Stimulated activated naive CD8-positive, alpha-beta T cell treated with anti-CD3 and anti-CD28 coated beads, Interleukin-15, Interleukin-2, amounts not matched to agents 100 ng/mL and 50 ng/mL, for 24 hours (primary cell): ENCODE data around the gene SHC4.

ENCODE experiments used
- H3K27ac Mint-ChIP-seq: one replicate; pipeline ENCODE4 v1.8.0; 2021; ENCODE audit warnings: mild to moderate bottlenecking, mixed read lengths
- H3K27me3 Mint-ChIP-seq: one replicate; pipeline ENCODE4 v1.8.0; 2021; ENCODE audit warnings: mixed read lengths
- H3K36me3 Mint-ChIP-seq: one replicate; pipeline ENCODE4 v1.8.0; 2021; ENCODE audit warnings: low read depth, mixed read lengths
- H3K4me1 Mint-ChIP-seq: one replicate; pipeline ENCODE4 v1.8.0; 2021; ENCODE audit warnings: low read depth, mixed read lengths
- H3K4me3 Mint-ChIP-seq: one replicate; pipeline ENCODE4 v1.8.0; 2021; ENCODE audit warnings: mild to moderate bottlenecking, mixed read lengths
- H3K9me3 Mint-ChIP-seq: one replicate; pipeline ENCODE4 v1.8.0; 2021; ENCODE audit warnings: mixed read lengths

The SHC4 gene

GRCh38 chr15:48954538-48954937, 9.2 kb downstream of the SHC4 start:
- Mint-ChIP-seq H3K27me3 (peaks cover 20% of the 10 kb centered on the region), H3K36me3 (peaks cover 4% of the 10 kb centered on the region), H3K4me3 (no peak overlapping the region), H3K4me1 (no peaks in the 10 kb centered on the region), H3K27ac (no peak overlapping the region), H3K9me3 (no peaks in the 10 kb centered on the region)

- H3K27ac Mint-ChIP-seq: no peak overlapping the region
These were observed 16.9 kb downstream of the SHC4 start for GRCh38 chr15:48946840-48947187.

GRCh38 chr15:48946074-48946839, 17.5 kb downstream of the SHC4 start:
- Mint-ChIP-seq H3K4me3 (no peak overlapping the region), H3K36me3 (no peaks in the 10 kb centered on the region), H3K9me3 (no peaks in the 10 kb centered on the region), H3K27me3 (peaks cover 30% of the 10 kb centered on the region), H3K27ac (peak overlapping the region; percentile 67), H3K4me1 (peaks cover 30% of the 10 kb centered on the region)

More at GRCh38 chr15:48946840-48947187, 16.9 kb downstream of the SHC4 start:
- Mint-ChIP-seq H3K4me3 (no peak overlapping the region), H3K9me3 (no peaks in the 10 kb centered on the region), H3K36me3 (no peaks in the 10 kb centered on the region), H3K4me1 (peaks cover 25% of the 10 kb centered on the region), H3K27me3 (peaks cover 30% of the 10 kb centered on the region)

DNA sequence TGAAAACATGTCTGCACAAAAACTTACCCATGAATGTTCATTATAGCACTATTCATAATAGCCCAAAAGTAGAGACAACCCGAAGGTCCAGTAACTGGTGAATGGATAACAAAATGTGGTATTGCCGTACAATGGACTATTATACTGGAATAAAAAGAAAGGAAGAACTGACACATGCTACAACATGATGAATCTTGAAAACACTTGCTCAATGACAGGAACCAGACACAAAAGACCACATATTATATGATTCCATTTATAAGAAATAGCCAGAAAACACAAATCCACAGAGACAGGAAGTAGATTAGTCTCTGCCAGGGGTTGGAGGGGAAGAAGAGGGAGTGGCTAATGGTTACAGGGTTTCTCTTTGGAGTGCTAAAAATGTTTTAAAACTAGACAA, 18.3 kb downstream of the SHC4 start:
- Mint-ChIP-seq H3K27ac (peak overlapping the region; percentile 78), H3K27me3 (peaks cover 38% of the 10 kb centered on the region), H3K36me3 (no peaks in the 10 kb centered on the region), H3K4me1 (peaks cover 39% of the 10 kb centered on the region), H3K9me3 (peaks cover 4% of the 10 kb centered on the region), H3K4me3 (no peak overlapping the region)

DNA sequence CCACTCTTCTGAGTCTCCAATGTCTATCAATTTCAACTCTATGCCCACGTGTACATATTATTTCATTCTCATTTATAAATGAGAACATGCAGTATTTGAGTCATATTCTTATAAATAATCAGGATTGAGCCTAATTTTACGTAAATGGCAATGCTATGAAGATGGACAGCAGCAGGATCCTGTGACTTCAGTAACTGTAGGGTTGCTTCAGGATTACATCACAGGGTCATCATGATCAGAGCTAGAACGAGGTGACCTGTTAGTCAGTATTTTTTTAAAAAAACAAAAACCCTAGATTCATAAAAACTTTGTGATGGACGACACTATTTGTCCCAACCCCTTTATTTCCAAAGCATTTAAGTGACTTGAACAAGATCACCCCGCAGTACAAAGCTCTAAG, 21.8 kb downstream of the SHC4 start:
- Mint-ChIP-seq H3K4me1 (peaks cover 58% of the 10 kb centered on the region), H3K27ac (no peak overlapping the region), H3K27me3 (peaks cover 44% of the 10 kb centered on the region), H3K4me3 (no peak overlapping the region), H3K9me3 (peaks cover 4% of the 10 kb centered on the region), H3K36me3 (no peaks in the 10 kb centered on the region)

DNA sequence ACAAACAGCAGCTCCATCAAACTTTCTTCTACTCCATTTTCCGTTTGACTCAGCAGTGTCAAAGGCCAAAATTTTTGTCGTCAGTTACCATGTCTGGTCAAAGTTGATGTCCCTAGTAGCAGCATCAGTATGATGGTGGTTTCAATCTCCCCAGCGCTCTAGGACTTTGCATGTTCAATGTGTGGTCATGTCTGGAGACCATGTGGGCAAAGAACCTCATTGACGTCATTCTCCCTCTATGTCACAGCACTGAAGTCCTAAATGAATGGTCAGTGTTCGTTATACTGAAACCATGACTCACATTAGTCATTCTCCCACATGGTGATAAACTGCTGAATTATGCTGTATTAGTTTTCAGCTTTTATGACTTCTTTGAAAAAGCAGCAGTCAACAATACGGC, 23.2 kb downstream of the SHC4 start:
- Mint-ChIP-seq H3K27ac (peak overlapping the region; percentile 29), H3K4me1 (peaks cover 48% of the 10 kb centered on the region), H3K27me3 (peaks cover 58% of the 10 kb centered on the region), H3K9me3 (peaks cover 4% of the 10 kb centered on the region), H3K4me3 (no peak overlapping the region), H3K36me3 (no peaks in the 10 kb centered on the region)

DNA sequence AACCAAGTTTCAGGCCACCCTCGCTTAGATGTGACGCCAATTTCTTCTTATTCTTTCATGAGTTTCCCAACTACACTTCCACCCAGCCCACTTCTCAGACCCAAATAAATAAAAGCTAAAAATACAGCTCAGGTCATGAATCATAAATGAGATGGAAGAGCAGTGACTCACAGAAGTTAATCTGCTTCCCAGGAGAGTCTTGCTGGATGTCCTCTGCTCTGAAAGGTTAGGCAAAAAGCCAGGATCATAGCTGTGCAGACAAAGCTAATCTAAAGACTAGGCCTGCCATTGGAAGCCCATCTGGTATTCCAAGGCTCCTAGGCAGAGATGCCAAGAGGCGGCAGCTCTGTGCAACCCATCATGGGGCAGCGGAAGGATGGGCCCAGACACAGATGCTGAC, 24.1 kb downstream of the SHC4 start:
- H3K27me3 Mint-ChIP-seq: peaks cover 66% of the 10 kb centered on the region
- no peak overlapping the region for H3K27ac Mint-ChIP-seq
- H3K4me1 Mint-ChIP-seq: peaks cover 44% of the 10 kb centered on the region
- no peak overlapping the region for H3K4me3 Mint-ChIP-seq
- no peaks in the 10 kb centered on the region for H3K36me3 Mint-ChIP-seq
- peaks cover 4% of the 10 kb centered on the region for H3K9me3 Mint-ChIP-seq

DNA sequence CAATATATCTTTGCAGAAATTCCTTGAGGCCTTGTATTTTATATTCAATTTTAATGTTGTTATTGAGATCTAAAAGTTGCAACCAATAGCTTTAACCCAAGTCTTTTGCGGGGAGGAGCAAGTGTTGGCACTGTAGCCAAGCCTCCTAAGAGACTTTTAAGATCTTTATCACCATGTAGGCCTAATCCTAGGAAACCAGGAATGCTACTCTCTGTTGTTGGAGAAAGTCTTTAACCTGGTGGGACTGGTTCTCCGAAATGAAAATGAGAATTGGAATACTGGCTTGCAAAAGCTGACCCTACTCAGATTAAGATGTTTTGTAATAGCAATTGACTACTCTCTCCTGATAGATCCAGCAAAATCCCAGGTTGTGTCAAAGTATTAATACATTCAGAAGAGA, 25.8 kb downstream of the SHC4 start:
- no peaks in the 10 kb centered on the region for H3K36me3 Mint-ChIP-seq
- peaks cover 39% of the 10 kb centered on the region for H3K4me1 Mint-ChIP-seq
- H3K4me3 Mint-ChIP-seq: no peak overlapping the region
- H3K27ac Mint-ChIP-seq: no peak overlapping the region
- H3K27me3 Mint-ChIP-seq: peaks cover 59% of the 10 kb centered on the region
- H3K9me3 Mint-ChIP-seq: peaks cover 4% of the 10 kb centered on the region

- Mint-ChIP-seq H3K4me3 (no peak overlapping the region), H3K36me3 (peaks cover 4% of the 10 kb centered on the region), H3K4me1 (peaks cover 38% of the 10 kb centered on the region), H3K27me3 (peaks cover 61% of the 10 kb centered on the region), H3K27ac (no peak overlapping the region), H3K9me3 (peaks cover 4% of the 10 kb centered on the region)
These were observed 27.1 kb downstream of the SHC4 start for GRCh38 chr15:48936666-48937065.

GRCh38 chr15:48935236-48935635, 28.5 kb downstream of the SHC4 start:
- peaks cover 8% of the 10 kb centered on the region for H3K36me3 Mint-ChIP-seq
- H3K27me3 Mint-ChIP-seq: peaks cover 47% of the 10 kb centered on the region
- peaks cover 38% of the 10 kb centered on the region for H3K4me1 Mint-ChIP-seq
- H3K9me3 Mint-ChIP-seq: peaks cover 10% of the 10 kb centered on the region
- H3K4me3 Mint-ChIP-seq: no peak overlapping the region
- no peak overlapping the region for H3K27ac Mint-ChIP-seq

DNA sequence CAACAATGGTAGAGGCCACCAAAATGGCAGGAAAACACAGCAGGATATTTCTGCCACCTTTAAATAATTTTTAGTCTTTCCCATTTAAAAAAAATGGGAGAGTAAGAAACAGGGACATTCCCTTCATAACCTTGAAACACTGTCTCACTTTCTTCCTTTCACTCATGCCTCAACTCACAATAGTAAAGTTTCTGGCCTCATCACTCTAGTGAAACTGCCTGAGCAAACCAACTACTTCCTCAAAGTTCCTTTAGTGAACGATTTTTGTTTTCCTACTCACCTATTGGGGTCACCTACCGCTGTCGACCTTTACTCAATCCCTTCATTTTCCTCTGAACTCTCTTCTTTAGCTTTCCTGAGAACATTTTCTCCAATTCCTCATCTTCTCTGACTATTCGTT, 33.0 kb downstream of the SHC4 start:
- peaks cover 61% of the 10 kb centered on the region for H3K4me1 Mint-ChIP-seq
- peaks cover 25% of the 10 kb centered on the region for H3K36me3 Mint-ChIP-seq
- H3K27ac Mint-ChIP-seq: peak overlapping the region; percentile 83
- peak overlapping the region; percentile 55 for H3K4me3 Mint-ChIP-seq
- peaks cover 31% of the 10 kb centered on the region for H3K27me3 Mint-ChIP-seq
- peaks cover 16% of the 10 kb centered on the region for H3K9me3 Mint-ChIP-seq

DNA sequence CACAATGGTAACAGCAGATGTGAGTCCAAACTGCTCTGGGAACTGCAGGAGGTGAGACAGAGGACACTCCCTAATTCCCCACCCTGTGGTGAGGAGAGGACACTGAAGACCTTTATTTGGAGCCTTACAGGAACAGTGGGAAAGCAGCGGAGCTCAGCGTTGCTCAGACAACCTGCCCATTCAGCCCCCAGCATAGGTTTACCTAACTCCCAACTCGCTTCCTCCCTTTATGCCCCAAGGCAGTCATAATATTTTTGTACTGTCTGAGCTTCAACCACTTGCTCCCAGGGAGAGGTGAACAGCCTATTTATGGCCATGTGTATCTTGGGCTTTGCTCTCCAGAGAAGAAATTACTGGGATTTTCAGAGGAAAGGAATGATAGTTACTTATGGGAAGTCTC, 34.1 kb downstream of the SHC4 start:
- H3K27ac Mint-ChIP-seq: peak overlapping the region; percentile 97
- peaks cover 36% of the 10 kb centered on the region for H3K36me3 Mint-ChIP-seq
- peaks cover 71% of the 10 kb centered on the region for H3K4me1 Mint-ChIP-seq
- peaks cover 20% of the 10 kb centered on the region for H3K9me3 Mint-ChIP-seq
- H3K4me3 Mint-ChIP-seq: peak overlapping the region; percentile 38
- peaks cover 20% of the 10 kb centered on the region for H3K27me3 Mint-ChIP-seq

DNA sequence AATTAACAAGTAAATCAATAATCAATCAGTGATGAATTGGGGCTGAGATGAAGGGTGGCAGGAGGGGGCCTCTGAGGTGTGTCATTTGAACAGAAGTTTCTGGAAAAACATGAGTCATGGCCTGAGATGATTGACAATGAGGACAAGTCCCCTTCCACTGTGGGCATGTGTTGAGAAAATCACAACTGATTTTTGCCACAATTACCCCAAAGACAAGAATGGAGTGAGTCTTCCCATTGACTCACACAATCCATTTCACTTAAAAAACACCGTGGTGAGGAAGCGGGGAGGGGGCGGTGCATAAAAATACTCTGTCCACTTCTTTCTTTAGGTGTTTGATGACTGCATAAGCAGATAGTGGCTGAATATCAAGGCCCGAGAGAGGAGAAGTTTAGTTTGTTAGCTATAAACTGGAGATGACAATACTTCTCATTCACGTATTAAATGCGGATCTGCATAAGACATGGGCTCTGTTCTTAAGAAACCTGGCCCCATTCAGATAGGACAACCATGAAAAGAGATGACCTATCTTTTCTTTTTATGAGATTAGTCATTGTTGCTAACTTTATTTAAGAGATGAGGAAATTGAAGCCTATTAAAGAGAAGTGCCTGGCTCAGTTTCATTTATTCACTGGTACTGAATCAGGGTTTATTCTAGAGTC, 34.7 kb downstream of the SHC4 start:
- Mint-ChIP-seq H3K4me3 (peak overlapping the region; percentile 62), H3K4me1 (peaks cover 78% of the 10 kb centered on the region), H3K27ac (peak overlapping the region; percentile 97)

GRCh38 chr15:48925714-48926223, 38.0 kb downstream of the SHC4 start:
- Mint-ChIP-seq H3K9me3 (peaks cover 23% of the 10 kb centered on the region), H3K4me1 (peaks cover 70% of the 10 kb centered on the region), H3K36me3 (peaks cover 53% of the 10 kb centered on the region), H3K27ac (peak overlapping the region; percentile 97), H3K27me3 (peaks cover 10% of the 10 kb centered on the region), H3K4me3 (peak overlapping the region; percentile 71)

More for the DNA sequence above, 34.7 kb downstream of the SHC4 start:
- Mint-ChIP-seq H3K9me3 (peaks cover 24% of the 10 kb centered on the region), H3K27me3 (peaks cover 17% of the 10 kb centered on the region), H3K36me3 (peaks cover 42% of the 10 kb centered on the region)
